Sigmoid colon (tissue), 7 donors: ENCODE measurements around the gene EOGT. TPM values are rescaled to one million over a fixed set of nuclear protein-coding genes. Genes with fewer than 3 reads are reported as not detected.

Source experiments
- DNase-seq: peaks from one replicate; pipeline ENCODE4 v3.0.0-alpha.2; 2019
- H3K27ac ChIP-seq, 4 donors: fragments of 200-600 bp; sonication (generic); one replicate each; pipeline ENCODE4 v1.5.1; 2016 to 2019; ENCODE audit warnings: mild to moderate bottlenecking in 1 of 4
- H3K27me3 ChIP-seq, 3 donors: fragments of 200-600 bp; sonication (generic); one replicate each; pipeline ENCODE4 v1.5.1; 2019; ENCODE audit warnings: mild to moderate bottlenecking in 1 of 3
- H3K36me3 ChIP-seq, 4 donors: fragments of 200-600 bp; sonication (generic); one replicate each; pipeline ENCODE4 v1.5.1; 2016 to 2019
- H3K4me1 ChIP-seq, 4 donors: fragments of 200-600 bp; sonication (generic); one replicate each; pipeline ENCODE4 v1.5.1; 2017 to 2019
- H3K4me3 ChIP-seq, 4 donors: fragments of 200-600 bp; sonication (generic); one replicate each; pipeline ENCODE4 v1.5.1; 2017 to 2019; ENCODE audit warnings: mild to moderate bottlenecking in 2 of 4, moderate library complexity in 1 of 4
- H3K9me3 ChIP-seq, 4 donors: fragments of 200-600 bp in 3 of 4; sonication (generic) in 3 of 4; one replicate each; pipeline versions ENCODE4 v1.5.1 to v1.6.1; 2013 to 2019
- EP300 ChIP-seq, 4 donors: sonication (generic); formaldehyde crosslinking; IDR thresholded peaks; one replicate each; pipeline ENCODE4 v1.6.1; 2017; ENCODE audit warnings: antibody characterized with exemption in 4 of 4
- POLR2A ChIP-seq, 2 donors: fragments of 450-650 bp; IDR thresholded peaks; one replicate each; pipeline ENCODE4 v1.6.1; 2016; ENCODE audit warnings: antibody characterized with exemption in 2 of 2, mild to moderate bottlenecking in 2 of 2, moderate library complexity in 2 of 2
- POLR2AphosphoS5 ChIP-seq, 4 donors: sonication (generic); formaldehyde crosslinking; IDR thresholded peaks; one replicate each; pipeline ENCODE4 v1.6.1; 2017; ENCODE audit warnings: antibody characterized with exemption in 4 of 4
- WGBS, 2 donors: extraction: QIAGEN DNeasy Blood & Tissue Kit; methylation state at CpG; one replicate each; pipeline ENCODE4 v1.1.7; 2013; 5-methylcytosine and 5-hydroxymethylcytosine counted together
- intact Hi-C: fragments of 100-400 bp; cut with DNase I; formaldehyde crosslinking; loops from one replicate; pipeline ENCODE4 v1.15.1; 2023
- polyA plus RNA-seq, 3 donors: library from polyadenylated mRNA; stranded (reverse); fragments of 200-250 nt; gene quantifications; one replicate each; pipeline ENCODE4 v1.2.3, GENCODE V29; 2013
- total RNA-seq, 4 donors: library from RNA; depleted of rRNA; stranded (reverse); fragments of >200 nt; gene quantifications; one replicate each; pipeline ENCODE4 v1.1.0, GENCODE V29; 2016
- TF ChIP-seq, protein P1 (sequence below), 4 experiments: fragments of 450-650 bp in 3 of 4; fragments of 200-600 bp in 1 of 4; IDR thresholded peaks; one replicate each; pipeline ENCODE4 v1.5.1; 2016 to 2019; ENCODE audit warnings: antibody characterized with exemption in 4 of 4, mild to moderate bottlenecking in 3 of 4, moderate library complexity in 2 of 4
- donor health status: healthy with polysubstance abuse.
- donor health status: Bipolar disorder and iron deficiency.
- donor health status: healthy.

The EOGT gene
- total and polyA plus RNA-seq, 7 donors = 4.6 to 103 (median 42.1) TPM

DNA sequence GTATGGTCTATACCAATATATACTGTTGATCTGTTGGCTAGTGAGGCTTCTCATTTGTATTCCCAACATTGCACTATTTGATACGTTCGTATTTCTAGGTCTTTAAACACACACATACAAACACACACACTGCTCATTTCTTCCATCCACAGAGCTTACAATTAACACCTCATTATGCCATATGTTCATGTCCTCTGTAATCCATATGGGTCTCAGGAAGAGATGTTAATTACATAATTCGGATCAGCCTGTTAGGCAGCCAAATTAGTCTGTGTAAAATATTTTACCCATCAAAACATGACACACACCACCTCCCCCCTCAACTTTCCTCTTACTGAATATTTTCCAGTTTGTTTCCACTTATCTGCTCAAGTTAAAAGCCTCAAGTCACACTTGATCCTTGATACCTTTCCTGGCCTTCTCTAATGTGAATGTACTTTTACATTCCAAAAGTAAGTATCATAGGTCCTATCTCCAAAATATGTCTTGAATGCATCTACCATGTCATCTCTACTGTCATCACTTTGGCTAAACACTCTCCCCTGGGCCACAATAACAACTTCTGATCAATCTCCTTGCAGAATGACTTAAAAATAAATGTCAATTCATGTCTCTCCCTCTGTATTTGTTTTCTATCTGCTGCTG is 28.2 kb downstream of the EOGT start:
- no peak overlapping the region for H3K4me3 ChIP-seq
- 58 to 90% methylated on average over 3 of the region's 3 CpGs for WGBS, 2 donors
- TF ChIP-seq POLR2A (IDR thresholded peaks at IDR 0.05) = no peak
- TF ChIP-seq EP300 (IDR thresholded peaks at IDR 0.05) = no peak
- TF ChIP-seq, protein P1, sequence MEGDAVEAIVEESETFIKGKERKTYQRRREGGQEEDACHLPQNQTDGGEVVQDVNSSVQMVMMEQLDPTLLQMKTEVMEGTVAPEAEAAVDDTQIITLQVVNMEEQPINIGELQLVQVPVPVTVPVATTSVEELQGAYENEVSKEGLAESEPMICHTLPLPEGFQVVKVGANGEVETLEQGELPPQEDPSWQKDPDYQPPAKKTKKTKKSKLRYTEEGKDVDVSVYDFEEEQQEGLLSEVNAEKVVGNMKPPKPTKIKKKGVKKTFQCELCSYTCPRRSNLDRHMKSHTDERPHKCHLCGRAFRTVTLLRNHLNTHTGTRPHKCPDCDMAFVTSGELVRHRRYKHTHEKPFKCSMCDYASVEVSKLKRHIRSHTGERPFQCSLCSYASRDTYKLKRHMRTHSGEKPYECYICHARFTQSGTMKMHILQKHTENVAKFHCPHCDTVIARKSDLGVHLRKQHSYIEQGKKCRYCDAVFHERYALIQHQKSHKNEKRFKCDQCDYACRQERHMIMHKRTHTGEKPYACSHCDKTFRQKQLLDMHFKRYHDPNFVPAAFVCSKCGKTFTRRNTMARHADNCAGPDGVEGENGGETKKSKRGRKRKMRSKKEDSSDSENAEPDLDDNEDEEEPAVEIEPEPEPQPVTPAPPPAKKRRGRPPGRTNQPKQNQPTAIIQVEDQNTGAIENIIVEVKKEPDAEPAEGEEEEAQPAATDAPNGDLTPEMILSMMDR (IDR thresholded peaks at IDR 0.05) = no peak
- no peak for TF ChIP-seq POLR2AphosphoS5 (IDR thresholded peaks at IDR 0.05)
- no peak for DNase-seq
- intact Hi-C loops = no loop called here
- H3K27me3 ChIP-seq = no peaks in the 10 kb centered on the region
- H3K36me3 ChIP-seq = peaks cover 16 to 90% (median 57%) of the 10 kb centered on the region in 4 donors
- no peaks in the 10 kb centered on the region for H3K9me3 ChIP-seq
- H3K27ac ChIP-seq = no peak overlapping the region
- H3K4me1 ChIP-seq = no peaks in the 10 kb centered on the region

DNA sequence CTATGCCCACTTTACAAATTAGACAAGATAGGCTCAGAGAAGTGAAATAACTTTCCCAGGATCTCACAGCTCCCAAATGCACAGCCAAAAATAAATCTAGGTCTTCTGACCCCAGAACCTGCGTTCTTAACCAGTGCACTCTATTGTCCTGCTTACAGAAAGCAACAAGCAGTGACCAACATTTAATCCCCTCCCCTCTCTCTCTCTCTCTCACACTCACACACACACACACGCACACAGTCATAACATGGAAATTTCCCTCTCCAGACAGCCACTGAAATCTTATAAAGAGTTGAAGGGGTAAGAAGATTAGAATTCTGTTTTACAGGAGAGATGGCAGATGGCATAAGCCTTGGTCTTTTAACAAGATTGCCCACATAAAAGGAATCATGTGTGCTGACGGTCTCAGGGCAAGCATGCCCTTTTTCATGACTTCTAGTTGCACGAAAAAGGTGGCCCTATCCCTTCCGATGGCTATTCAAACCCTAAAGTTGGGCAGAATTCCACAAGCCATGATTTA is 29.4 kb downstream of the EOGT start:
- TF ChIP-seq EP300 (IDR thresholded peaks at IDR 0.05) (no peak), POLR2A (IDR thresholded peaks at IDR 0.05) (no peak), POLR2AphosphoS5 (IDR thresholded peaks at IDR 0.05) (no peak)
- TF ChIP-seq, protein P1 (IDR thresholded peaks at IDR 0.05) = no peak
- Histone ChIP-seq H3K4me1 (no peaks in the 10 kb centered on the region), H3K27ac (no peak overlapping the region), H3K27me3 (no peaks in the 10 kb centered on the region), H3K9me3 (no peaks in the 10 kb centered on the region), H3K4me3 (no peak overlapping the region), H3K36me3 (peaks cover 16 to 100% (median 64%) of the 10 kb centered on the region in 4 donors)
- 87 to 96% methylated on average over 5 of the region's 5 CpGs for WGBS, 2 donors
- no peak for DNase-seq
- intact Hi-C loops = no loop called here

GRCh38 chr3:68977486-68978167 is 35.9 kb downstream of the EOGT start:
- TF ChIP-seq EP300 (IDR thresholded peaks at IDR 0.05) (no peak), POLR2AphosphoS5 (IDR thresholded peaks at IDR 0.05) (no peak), POLR2A (IDR thresholded peaks at IDR 0.05) (no peak)
- TF ChIP-seq, protein P1 (IDR thresholded peaks at IDR 0.05) = no peak
- Histone ChIP-seq H3K4me3 (no peak overlapping the region), H3K27me3 (no peaks in the 10 kb centered on the region), H3K9me3 (no peaks in the 10 kb centered on the region), H3K27ac (no peak overlapping the region), H3K4me1 (no peaks in the 10 kb centered on the region), H3K36me3 (peaks cover 5 to 74% (median 46%) of the 10 kb centered on the region in 4 donors)
- no peak for DNase-seq
- 86% methylated on average over 8 of the region's 8 CpGs for WGBS, 2 donors
- intact Hi-C loops = loop anchor here (10.0 kb wide), 1 partner anchor 2003 kb away; no protein-coding TSS in a partner anchor

GRCh38 chr3:68974711-68975110 is 38.8 kb downstream of the EOGT start:
- Histone ChIP-seq H3K4me3 (no peak overlapping the region), H3K36me3 (peaks cover 0 to 45% (median 22%) of the 10 kb centered on the region in 4 donors), H3K27ac (no peak overlapping the region), H3K27me3 (no peaks in the 10 kb centered on the region), H3K4me1 (no peaks in the 10 kb centered on the region), H3K9me3 (no peaks in the 10 kb centered on the region)
- no peak for DNase-seq
- intact Hi-C loops = loop anchor here (10.0 kb wide), 1 partner anchor 2000 kb away; no protein-coding TSS in a partner anchor
- 80 to 83% methylated on average over 5 of the region's 5 CpGs for WGBS, 2 donors
- no peak for TF ChIP-seq POLR2A (IDR thresholded peaks at IDR 0.05)
- no peak for TF ChIP-seq POLR2AphosphoS5 (IDR thresholded peaks at IDR 0.05)
- TF ChIP-seq, protein P1 (IDR thresholded peaks at IDR 0.05) = no peak
- no peak for TF ChIP-seq EP300 (IDR thresholded peaks at IDR 0.05)
